IMR-90 (cell line): ENCODE data around the gene CWC22. TPM values are rescaled to one million over a fixed set of nuclear protein-coding genes. Genes with fewer than 3 reads are reported as not detected.

ENCODE experiments used
- ATAC-seq: fragments of 200-7000 bp; cut with Tn5 transposase; 2 replicates; pipeline ENCODE4 v1.9.1; 2020; ENCODE audit warnings: low read depth, mild to moderate bottlenecking, moderate library complexity
- BruUV-seq: library from RNA; stranded (reverse); fragments of 400-500 nt; replicated peaks from 2 replicates; lab custom pipeline; 2021; lab: Mats Ljungman, UMichigan
- CTCF ChIA-PET: fragments of 300-600 bp; formaldehyde crosslinking; extraction: SDS; loops from one replicate; lab custom pipeline; 2021; ENCODE audit warnings: antibody characterized with exemption; lab: Yijun Ruan, JAX
- POLR2A ChIA-PET: fragments of 300-600 bp; sonication (Branson Sonifier 250); formaldehyde crosslinking; loops from one replicate; lab custom pipeline; 2022; ENCODE audit warnings: antibody characterized with exemption; ENCODE audit not compliant: unreplicated experiment; lab: Charles Lee
- DNase-seq: peaks from one replicate; pipeline ENCODE4 v3.0.0; 2013
- H2AFZ ChIP-seq: replicated peaks from 2 replicates; pipeline ENCODE3; 2013; ENCODE audit warnings: low read length, mild to moderate bottlenecking; ENCODE audit not compliant: poor library complexity
- H2AK5ac ChIP-seq: 2 replicates; pipeline ENCODE4 v1.6.1; 2013; ENCODE audit warnings: low read depth, low read length, inconsistent platforms
- H2AK9ac ChIP-seq: replicated peaks from 2 replicates; pipeline ENCODE3; 2013; ENCODE audit warnings: mild to moderate bottlenecking, low read depth, low read length, moderate library complexity; ENCODE audit not compliant: poor library complexity
- H2BK120ac ChIP-seq: 2 replicates; pipeline ENCODE4 v1.6.1; 2013; ENCODE audit warnings: low read depth, low read length, inconsistent platforms
- H2BK15ac ChIP-seq: 3 replicates; pipeline ENCODE4 v1.6.1; 2013; ENCODE audit warnings: low read depth, low read length, inconsistent platforms
- H2BK20ac ChIP-seq: 2 replicates; pipeline ENCODE4 v1.6.1; 2013; ENCODE audit warnings: low read depth, mild to moderate bottlenecking, inconsistent platforms, low read length, moderate library complexity
- H2BK5ac ChIP-seq: 2 replicates; pipeline ENCODE4 v1.6.1; 2013; ENCODE audit warnings: mild to moderate bottlenecking, low read depth, low read length, inconsistent platforms; ENCODE audit not compliant: poor library complexity, severe bottlenecking
- H3K14ac ChIP-seq: replicated peaks from 2 replicates; pipeline ENCODE4 v1.6.1; 2013; ENCODE audit warnings: low read depth, low read length, inconsistent platforms
- H3K18ac ChIP-seq: 2 replicates; pipeline ENCODE4 v1.6.1; 2013; ENCODE audit warnings: low read depth, low read length, control low read depth
- H3K23ac ChIP-seq: 2 replicates; pipeline ENCODE4 v1.6.1; 2013; ENCODE audit warnings: low read depth, low read length, inconsistent platforms
- H3K27ac ChIP-seq: 2 replicates; pipeline ENCODE4 v1.5.1; 2013; ENCODE audit warnings: mild to moderate bottlenecking, control low read depth, low read length; ENCODE audit not compliant: insufficient read depth
- H3K27me3 ChIP-seq: 2 replicates; pipeline ENCODE4 v1.6.1; 2013; ENCODE audit warnings: low read length; ENCODE audit not compliant: control insufficient read depth, insufficient read depth
- H3K36me3 ChIP-seq: 2 replicates; pipeline ENCODE4 v1.6.1; 2013; ENCODE audit warnings: low read length, mixed read lengths; ENCODE audit not compliant: control insufficient read depth, insufficient read depth
- H3K4ac ChIP-seq: 2 replicates; pipeline ENCODE4 v1.6.1; 2013; ENCODE audit warnings: low read depth, low read length, inconsistent platforms
- H3K4me1 ChIP-seq: 2 replicates; pipeline ENCODE4 v1.6.1; 2013; ENCODE audit warnings: low read length, mixed read lengths; ENCODE audit not compliant: control insufficient read depth, insufficient read depth
- H3K4me2 ChIP-seq: 2 replicates; pipeline ENCODE4 v1.6.1; 2013; ENCODE audit warnings: low read depth, mild to moderate bottlenecking, control low read depth, low read length, moderate library complexity
- H3K4me3 ChIP-seq: 2 replicates; pipeline ENCODE4 v1.5.1; 2013; ENCODE audit warnings: low read depth, mild to moderate bottlenecking, control low read depth, low read length, moderate library complexity; ENCODE audit not compliant: insufficient read depth
- H3K56ac ChIP-seq: 2 replicates; pipeline ENCODE4 v1.6.1; 2013; ENCODE audit warnings: low read length, inconsistent platforms; ENCODE audit not compliant: insufficient read depth; ENCODE audit errors: extremely low read depth
- H3K79me1 ChIP-seq, 2 experiments: 2 replicates each; pipeline ENCODE4 v1.6.1; 2013; ENCODE audit warnings: low read length in 2 of 2, inconsistent platforms in 1 of 2, low read depth in 1 of 2
- H3K9ac ChIP-seq: 2 replicates; pipeline ENCODE4 v1.6.1; 2013; ENCODE audit warnings: low read depth, low read length, control low read depth
- H3K9me1 ChIP-seq: 2 replicates; pipeline ENCODE4 v1.6.1; 2013; ENCODE audit warnings: low read length, inconsistent platforms; ENCODE audit not compliant: insufficient read depth
- H3K9me3 ChIP-seq: 2 replicates; pipeline ENCODE4 v1.6.1; 2013; ENCODE audit warnings: low read length; ENCODE audit not compliant: control insufficient read depth, insufficient read depth
- H4K20me1 ChIP-seq: 2 replicates; pipeline ENCODE4 v1.6.1; 2013; ENCODE audit warnings: low read length, inconsistent platforms; ENCODE audit not compliant: insufficient read depth
- H4K5ac ChIP-seq: 2 replicates; pipeline ENCODE4 v1.6.1; 2013; ENCODE audit warnings: mild to moderate bottlenecking, low read depth, low read length, control low read depth
- H4K8ac ChIP-seq, 2 experiments: 2 replicates each; pipeline ENCODE4 v1.6.1; 2013; ENCODE audit warnings: low read depth in 2 of 2, low read length in 2 of 2, control low read depth in 1 of 2, inconsistent platforms in 1 of 2
- H4K91ac ChIP-seq: 2 replicates; pipeline ENCODE4 v1.6.1; 2013; ENCODE audit warnings: low read depth, low read length, inconsistent platforms; ENCODE audit not compliant: insufficient read depth
- BHLHE40 ChIP-seq: fragments of 150-350 bp; IDR thresholded peaks from 2 replicates; pipeline ENCODE4 v1.6.1; 2016; ENCODE audit warnings: mild to moderate bottlenecking, low read depth, low read length
- CEBPB ChIP-seq: IDR thresholded peaks from 2 replicates; pipeline ENCODE4 v1.6.1; 2012; ENCODE audit warnings: low read depth, low read length, improper control_type of control experiment
- CTCF ChIP-seq: conservative IDR thresholded peaks from 2 replicates; pipeline ENCODE4 v1.5.1; 2012; ENCODE audit warnings: mild to moderate bottlenecking, low read depth, low read length, improper control_type of control experiment
- POLR2A ChIP-seq: IDR thresholded peaks from 2 replicates; pipeline ENCODE4 v1.6.1; 2012; ENCODE audit warnings: mild to moderate bottlenecking, low read depth, low read length
- WGBS, 2 experiments: methylation state at CpG; one replicate each; pipeline versions ENCODE4 v1.1.5 to v1.1.7; 2013; ENCODE audit warnings: missing lambda C conversion rate in 2 of 2; ENCODE audit not compliant: insufficient read length in 1 of 2; ENCODE audit errors: extremely low coverage in 2 of 2; 5-methylcytosine and 5-hydroxymethylcytosine counted together
- dilution Hi-C: fragments of 300-500 bp; cut with HindIII; formaldehyde crosslinking; loops from one replicate; pipeline ENCODE4 v1.14.3; 2018; ENCODE audit warnings: low sequenced_read_pairs; ENCODE audit not compliant: unreplicated experiment
- in situ Hi-C: fragments of 300-500 bp; cut with MboI; formaldehyde crosslinking; loops from 3 replicates; pipeline ENCODE4 v1.14.3; 2019; ENCODE audit warnings: low sequenced_read_pairs, inconsistent platforms, mixed read lengths
- intact Hi-C: fragments of 100-400 bp; cut with micrococcal nuclease; formaldehyde crosslinking; loops from 2 replicates; pipeline ENCODE4 v1.10.0; 2022
- polyA plus RNA-seq, 3 experiments: library from polyadenylated mRNA; depleted of rRNA; stranded (reverse); fragments of >200 nt; gene quantifications; 2 replicates each; pipeline ENCODE4 v1.2.3, GENCODE V29; 2012; ENCODE audit warnings: low replicate concordance in 1 of 3
- total RNA-seq: library from RNA; depleted of rRNA; stranded (reverse); fragments of >200 nt; gene quantifications from 2 replicates; pipeline ENCODE4 v1.2.3, GENCODE V29; 2012
- TF ChIP-seq, protein P1 (sequence below): fragments of 150-350 bp; IDR thresholded peaks from 2 replicates; pipeline ENCODE4 v1.6.1; 2017; ENCODE audit warnings: mild to moderate bottlenecking, antibody characterized with exemption, low read length, low read depth

The CWC22 gene
- total and polyA plus RNA-seq, 2 of the 4 experiments (the other 2 are of a cell fraction) = 4.5 to 17.9 TPM

- no peak overlapping the region for H2AK9ac ChIP-seq
- no peaks in the 10 kb centered on the region; the same call in 1 of the 2 replicates for H3K27me3 ChIP-seq
- no peaks in the 10 kb centered on the region for H3K9me1 ChIP-seq
- no peak overlapping the region for H3K14ac ChIP-seq
- H2BK5ac ChIP-seq = no peak overlapping the region
- dilution Hi-C loops = no loop called here
- WGBS, 2 experiments = 80% methylated on average over 1 of the region's 3 CpGs; no CpG with 5 or more reads in 1 of the 2 experiments
- no peaks in the 10 kb centered on the region for H3K4me1 ChIP-seq
- H3K79me1 ChIP-seq = no peaks in the 10 kb centered on the region
- TF ChIP-seq CEBPB (peak; percentile 66), POLR2A (no peak), CTCF (no peak), BHLHE40 (no peak)
- TF ChIP-seq, protein P1, sequence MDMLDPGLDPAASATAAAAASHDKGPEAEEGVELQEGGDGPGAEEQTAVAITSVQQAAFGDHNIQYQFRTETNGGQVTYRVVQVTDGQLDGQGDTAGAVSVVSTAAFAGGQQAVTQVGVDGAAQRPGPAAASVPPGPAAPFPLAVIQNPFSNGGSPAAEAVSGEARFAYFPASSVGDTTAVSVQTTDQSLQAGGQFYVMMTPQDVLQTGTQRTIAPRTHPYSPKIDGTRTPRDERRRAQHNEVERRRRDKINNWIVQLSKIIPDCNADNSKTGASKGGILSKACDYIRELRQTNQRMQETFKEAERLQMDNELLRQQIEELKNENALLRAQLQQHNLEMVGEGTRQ = no peak
- no peak overlapping the region for H2AFZ ChIP-seq
- H3K9ac ChIP-seq = no peak overlapping the region
- in situ Hi-C loops = loop anchor here (25.0 kb wide), 1 partner anchor 638 kb away; no protein-coding TSS in a partner anchor
- no TSS peak for BruUV-seq
- ATAC-seq (no peak), DNase-seq (peak; percentile 59)
- ChIA-PET POLR2A (no interaction called here), CTCF (no interaction called here)
- H3K56ac ChIP-seq = no peak overlapping the region
- no peak overlapping the region for H2BK20ac ChIP-seq
- H3K9me3 ChIP-seq = no peaks in the 10 kb centered on the region
- no peak overlapping the region for H3K4ac ChIP-seq
- no peak overlapping the region for H3K23ac ChIP-seq
- intact Hi-C loops = no loop called here
- no peak overlapping the region for H4K91ac ChIP-seq
- no peaks in the 10 kb centered on the region for H3K36me3 ChIP-seq
- H3K4me2 ChIP-seq = no peak overlapping the region
- H4K5ac ChIP-seq = no peak overlapping the region
- no peak overlapping the region for H2AK5ac ChIP-seq
- no peak overlapping the region for H4K8ac ChIP-seq
- H3K4me3 ChIP-seq = no peak overlapping the region
- no peak overlapping the region for H3K18ac ChIP-seq
- H4K20me1 ChIP-seq = no peaks in the 10 kb centered on the region
- no peak overlapping the region for H3K27ac ChIP-seq
- no peak overlapping the region for H2BK15ac ChIP-seq
- H2BK120ac ChIP-seq = no peak overlapping the region
These were observed 43.1 kb upstream of the CWC22 start for GRCh38 chr2:180050246-180050645.
